ENCODE measurements around the gene FBXO7. TPM values are rescaled to one million over a fixed set of nuclear protein-coding genes. Genes with fewer than 3 reads are reported as not detected.

FBXO7 gene
- total RNA-seq, 1 experiment from 2014 or later, result 47.8 TPM

GRCh38 chr22:32531931-32532819, 57.6 kb downstream of the FBXO7 start:
- Histone ChIP-seq H4K8ac (replicated peaks; ENCODE audit: insufficient read length, low read depth, low read length) (no peak overlapping the region), H3K27ac (ENCODE audit: insufficient read length, low read depth, low read length) (peak overlapping the region; percentile 24), H2AK5ac (ENCODE audit: insufficient read length, low read length) (no peak overlapping the region), H4K20me1 (ENCODE audit: control insufficient read depth, insufficient read depth, insufficient read length) (no peaks in the 10 kb centered on the region), H3K79me1 (ENCODE audit: insufficient read depth, low read depth, low read length, poor library complexity, severe bottlenecking) (no peaks in the 10 kb centered on the region), H4K91ac (ENCODE audit: insufficient read length, low read depth, low read length) (no peak overlapping the region), H3K9ac (ENCODE audit: extremely low read depth, insufficient read length, low read length) (no peak overlapping the region), H2AFZ (ENCODE audit: low read length) (no peak overlapping the region), H3K79me2 (ENCODE audit: insufficient read depth, low read length) (no peaks in the 10 kb centered on the region), H3K4me1 (ENCODE audit: insufficient read depth, low read length) (no peaks in the 10 kb centered on the region), H3K14ac (ENCODE audit: insufficient read depth, low read length) (peak overlapping the region; percentile 44; the same call in 1 of the 2 replicates), H3K4me2 (ENCODE audit: insufficient read depth, insufficient read length, low read length) (peak overlapping the region; percentile 10), H2BK5ac (ENCODE audit: insufficient read length, low read length) (no peak overlapping the region), H4K5ac (ENCODE audit: insufficient read length, low read depth, low read length) (no peak overlapping the region), H2BK120ac (ENCODE audit: low read depth, low read length, poor library complexity, severe bottlenecking) (no peak overlapping the region), H3K4ac (ENCODE audit: low read depth, low read length) (peak overlapping the region; percentile 7; the same call in 1 of the 2 replicates), H3K9me3 (ENCODE audit: control insufficient read depth, low read depth, low read length) (no peaks in the 10 kb centered on the region), H3K23me2 (ENCODE audit: insufficient read length, low read depth, low read length, poor library complexity, severe bottlenecking) (peaks cover 3% of the 10 kb centered on the region), H3K27me3 (ENCODE audit: insufficient read depth, low read length) (no peaks in the 10 kb centered on the region), H2BK15ac (ENCODE audit: low read depth, low read length) (no peak overlapping the region), H2BK20ac (ENCODE audit: low read depth, low read length, poor library complexity, severe bottlenecking) (no peak overlapping the region), H3K23ac (ENCODE audit: insufficient read length, low read depth, low read length) (no peak overlapping the region), H3K56ac (ENCODE audit: insufficient read length, low read depth, low read length) (no peak overlapping the region), H3K18ac (ENCODE audit: insufficient read length, low read depth, low read length) (no peak overlapping the region), H2BK12ac (ENCODE audit: insufficient read length, low read depth, low read length) (no peak overlapping the region), H3T11ph (ENCODE audit: low read length) (no peak overlapping the region)
- Mint-ChIP-seq H3K9me3 (no peaks in the 10 kb centered on the region), H3K36me3 (ENCODE audit: insufficient read depth in 1 of 3, low read depth in 3 of 3) (peaks cover 0 to 8% (median 8%) of the 10 kb centered on the region in 3 experiments; a peak in 5 of 7 replicates), H3K4me3 (peak overlapping the region; percentile 57 to 72), H3K27ac (peak overlapping the region; percentile 98 to 99 (median 98)), H3K4me1 (peaks cover 9 to 10% of the 10 kb centered on the region in 2 experiments), H3K27me3 (ENCODE audit: low read depth) (peaks cover 3% of the 10 kb centered on the region)
- TF ChIP-seq, protein P1, sequence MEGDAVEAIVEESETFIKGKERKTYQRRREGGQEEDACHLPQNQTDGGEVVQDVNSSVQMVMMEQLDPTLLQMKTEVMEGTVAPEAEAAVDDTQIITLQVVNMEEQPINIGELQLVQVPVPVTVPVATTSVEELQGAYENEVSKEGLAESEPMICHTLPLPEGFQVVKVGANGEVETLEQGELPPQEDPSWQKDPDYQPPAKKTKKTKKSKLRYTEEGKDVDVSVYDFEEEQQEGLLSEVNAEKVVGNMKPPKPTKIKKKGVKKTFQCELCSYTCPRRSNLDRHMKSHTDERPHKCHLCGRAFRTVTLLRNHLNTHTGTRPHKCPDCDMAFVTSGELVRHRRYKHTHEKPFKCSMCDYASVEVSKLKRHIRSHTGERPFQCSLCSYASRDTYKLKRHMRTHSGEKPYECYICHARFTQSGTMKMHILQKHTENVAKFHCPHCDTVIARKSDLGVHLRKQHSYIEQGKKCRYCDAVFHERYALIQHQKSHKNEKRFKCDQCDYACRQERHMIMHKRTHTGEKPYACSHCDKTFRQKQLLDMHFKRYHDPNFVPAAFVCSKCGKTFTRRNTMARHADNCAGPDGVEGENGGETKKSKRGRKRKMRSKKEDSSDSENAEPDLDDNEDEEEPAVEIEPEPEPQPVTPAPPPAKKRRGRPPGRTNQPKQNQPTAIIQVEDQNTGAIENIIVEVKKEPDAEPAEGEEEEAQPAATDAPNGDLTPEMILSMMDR (conservative IDR thresholded peaks at IDR 0.05), result no peak
- no CpG with 5 or more reads among the region's 19 CpGs for WGBS (ENCODE audit: extremely low coverage, insufficient read length, low lambda C conversion rate)
- DNase-seq, result peak; percentile 91

All from H9 (cell line).